ENCODE data around the gene TNFRSF4. TPM values are rescaled to one million over a fixed set of nuclear protein-coding genes. Genes with fewer than 3 reads are reported as not detected.

TNFRSF4 gene
- polyA plus RNA-seq, 6 donors from 2014 or later = 0.18 to 0.36 (median 0.32) TPM; not detected in 3

DNA sequence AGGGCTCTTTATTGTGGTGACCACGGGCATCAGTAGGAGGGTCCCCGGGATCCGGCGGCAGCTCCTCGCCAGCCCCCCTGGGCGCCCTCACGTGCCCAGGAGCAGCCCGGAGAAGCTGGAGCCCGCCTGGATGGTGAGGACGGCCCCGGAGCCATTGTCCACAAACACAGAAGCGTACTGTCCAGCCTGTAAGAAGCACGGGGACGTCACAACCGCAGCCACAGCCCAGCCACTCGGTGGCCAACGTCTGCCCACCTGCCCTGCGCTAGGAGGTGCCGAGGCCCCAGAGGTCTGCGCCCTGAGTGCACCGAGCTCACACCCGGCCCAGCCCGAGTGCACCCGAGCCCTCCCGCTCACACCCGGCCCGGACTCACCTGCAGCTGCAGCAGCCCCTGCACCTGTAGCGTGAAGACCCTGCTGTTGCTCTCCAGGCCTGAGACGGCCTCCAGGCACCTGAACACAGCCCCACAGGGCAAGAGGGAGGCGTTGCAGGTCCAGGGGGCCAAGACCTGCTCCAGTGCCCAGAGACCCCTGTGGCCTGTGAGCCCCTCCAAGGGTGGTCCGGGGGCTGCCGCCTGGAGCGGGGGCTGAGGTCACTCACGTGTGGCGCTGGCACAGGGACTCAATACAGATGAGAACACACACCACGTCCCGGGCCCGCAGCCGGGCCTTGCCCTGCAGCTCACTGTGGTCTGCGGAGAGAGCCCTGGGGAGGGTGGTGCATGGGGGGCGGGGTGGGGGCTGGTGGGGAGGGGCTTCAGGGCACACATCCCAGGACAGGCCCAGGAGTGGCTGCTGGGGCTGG lies 28.7 kb upstream of the TNFRSF4 start:
- Mint-ChIP-seq H3K4me1 (peaks cover 0 to 8% (median 0%) of the 10 kb centered on the region in 3 donors), H3K36me3 (no peaks in the 10 kb centered on the region), H3K9me3 (no peaks in the 10 kb centered on the region), H3K27me3 (peaks cover 0 to 17% (median 10%) of the 10 kb centered on the region in 3 donors), H3K27ac (no peak overlapping the region), H3K4me3 (no peak overlapping the region)
- DNase-seq (no peak), ATAC-seq (ENCODE audit: low read depth in 2 of 2) (no peak)

DNA sequence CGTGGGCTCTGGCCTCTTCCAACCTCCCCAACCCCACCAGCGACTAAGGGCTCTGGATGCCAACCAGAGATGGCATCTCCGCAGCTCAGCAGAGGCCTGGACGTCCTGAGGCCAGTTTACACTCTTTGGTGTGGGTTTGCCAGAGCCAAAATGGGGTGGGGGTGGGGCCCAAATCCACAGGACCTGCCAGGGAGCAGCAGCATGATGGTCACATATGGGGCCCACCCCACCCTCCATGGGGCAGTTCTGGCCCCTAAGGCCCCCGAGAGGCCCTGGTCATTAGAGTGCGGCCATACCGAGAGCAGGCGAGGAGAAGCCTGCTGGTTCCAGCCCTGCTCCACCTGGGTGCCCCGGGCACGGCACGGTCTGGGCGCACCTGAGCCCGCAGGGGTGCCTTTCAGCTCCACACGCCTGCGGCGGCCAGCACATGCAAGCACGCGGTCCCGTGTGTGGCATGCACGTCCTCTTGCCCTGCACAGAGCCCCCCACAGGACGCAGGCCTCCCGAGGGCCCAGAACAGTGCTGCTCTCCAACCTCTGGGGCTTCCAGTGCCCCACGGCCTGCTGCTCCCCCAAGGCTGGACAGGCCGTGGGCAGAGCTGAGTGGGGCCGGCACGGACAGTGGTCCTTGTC lies 27.8 kb upstream of the TNFRSF4 start:
- no peak overlapping the region for H3K4me3 Mint-ChIP-seq
- ATAC-seq (ENCODE audit: low read depth in 2 of 2) = no peak
- H3K27ac Mint-ChIP-seq = no peak overlapping the region
- no peak for DNase-seq
- H3K9me3 Mint-ChIP-seq = no peaks in the 10 kb centered on the region
- peaks cover 0 to 10% (median 0%) of the 10 kb centered on the region in 3 donors for H3K4me1 Mint-ChIP-seq
- H3K27me3 Mint-ChIP-seq = peaks cover 0 to 17% (median 10%) of the 10 kb centered on the region in 3 donors
- no peaks in the 10 kb centered on the region for H3K36me3 Mint-ChIP-seq

DNA sequence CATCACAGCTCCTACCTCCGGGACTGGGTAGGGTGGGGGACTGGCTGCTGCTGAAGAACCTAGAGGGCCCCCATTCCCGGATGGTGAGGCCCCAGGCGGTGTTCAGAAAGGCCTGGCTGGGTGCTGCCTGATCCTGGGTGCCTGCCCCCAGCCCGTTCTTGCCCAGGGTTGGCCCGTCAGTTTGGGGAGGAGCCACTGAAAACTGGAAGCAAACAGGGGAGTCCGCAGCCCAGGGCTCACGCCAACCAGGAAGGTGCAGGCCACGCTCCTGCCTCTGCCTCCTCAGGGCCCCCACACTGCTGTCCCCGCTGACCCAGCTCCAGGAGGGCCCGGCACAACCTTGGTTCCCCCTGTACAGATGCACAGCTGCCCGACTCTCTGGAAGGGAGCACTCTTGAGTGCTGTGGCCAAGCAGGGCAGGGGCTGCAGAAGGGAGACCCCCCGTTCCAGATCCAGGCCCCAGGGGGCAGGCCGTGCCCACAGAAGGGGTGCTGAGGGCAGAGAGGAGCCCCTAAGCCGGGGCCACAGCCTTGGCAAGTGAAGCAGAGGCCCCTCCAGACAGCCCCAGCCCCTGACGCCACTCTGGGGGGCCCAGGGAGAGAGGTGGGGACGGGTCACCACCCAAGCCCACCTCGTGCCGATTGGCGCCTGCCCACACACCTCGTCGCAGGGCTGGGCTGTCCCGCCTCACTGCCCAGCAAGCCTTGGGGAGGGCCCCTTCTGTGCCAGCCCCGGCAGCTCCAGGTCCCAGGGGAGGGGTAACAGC lies 27.1 kb upstream of the TNFRSF4 start:
- H3K36me3 Mint-ChIP-seq = no peaks in the 10 kb centered on the region
- H3K4me3 Mint-ChIP-seq = no peak overlapping the region
- no peak for DNase-seq
- peaks cover 0 to 17% (median 10%) of the 10 kb centered on the region in 3 donors for H3K27me3 Mint-ChIP-seq
- peaks cover 0 to 10% (median 0%) of the 10 kb centered on the region in 3 donors for H3K4me1 Mint-ChIP-seq
- no peaks in the 10 kb centered on the region for H3K9me3 Mint-ChIP-seq
- H3K27ac Mint-ChIP-seq = no peak overlapping the region
- ATAC-seq (ENCODE audit: low read depth in 2 of 2) = no peak

DNA sequence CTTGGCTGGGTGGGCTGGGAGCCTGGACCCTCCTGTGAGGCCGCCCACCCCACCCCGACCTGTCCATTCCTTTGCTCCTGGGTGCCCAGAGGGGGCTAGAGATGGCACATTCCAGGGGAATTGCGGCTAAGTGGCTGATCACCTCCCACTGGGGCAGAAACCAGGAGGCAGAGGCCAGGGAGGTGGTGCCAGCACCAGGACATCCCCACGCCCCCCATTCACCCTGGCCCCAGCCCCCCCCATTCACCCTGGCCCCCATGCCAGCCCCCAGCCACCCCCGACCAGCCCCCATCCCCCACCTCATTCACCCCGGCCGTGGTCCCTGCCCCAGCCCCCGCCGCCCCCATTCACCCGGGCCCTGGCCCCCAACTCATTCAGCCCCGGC lies 26.4 kb upstream of the TNFRSF4 start:
- H3K4me1 Mint-ChIP-seq = peaks cover 0 to 10% (median 0%) of the 10 kb centered on the region in 3 donors
- no peaks in the 10 kb centered on the region for H3K9me3 Mint-ChIP-seq
- ATAC-seq (ENCODE audit: low read depth in 2 of 2) (no peak), DNase-seq (no peak)
- no peaks in the 10 kb centered on the region for H3K36me3 Mint-ChIP-seq
- no peak overlapping the region for H3K4me3 Mint-ChIP-seq
- H3K27ac Mint-ChIP-seq = no peak overlapping the region
- H3K27me3 Mint-ChIP-seq = peaks cover 0 to 13% (median 10%) of the 10 kb centered on the region in 3 donors

DNA sequence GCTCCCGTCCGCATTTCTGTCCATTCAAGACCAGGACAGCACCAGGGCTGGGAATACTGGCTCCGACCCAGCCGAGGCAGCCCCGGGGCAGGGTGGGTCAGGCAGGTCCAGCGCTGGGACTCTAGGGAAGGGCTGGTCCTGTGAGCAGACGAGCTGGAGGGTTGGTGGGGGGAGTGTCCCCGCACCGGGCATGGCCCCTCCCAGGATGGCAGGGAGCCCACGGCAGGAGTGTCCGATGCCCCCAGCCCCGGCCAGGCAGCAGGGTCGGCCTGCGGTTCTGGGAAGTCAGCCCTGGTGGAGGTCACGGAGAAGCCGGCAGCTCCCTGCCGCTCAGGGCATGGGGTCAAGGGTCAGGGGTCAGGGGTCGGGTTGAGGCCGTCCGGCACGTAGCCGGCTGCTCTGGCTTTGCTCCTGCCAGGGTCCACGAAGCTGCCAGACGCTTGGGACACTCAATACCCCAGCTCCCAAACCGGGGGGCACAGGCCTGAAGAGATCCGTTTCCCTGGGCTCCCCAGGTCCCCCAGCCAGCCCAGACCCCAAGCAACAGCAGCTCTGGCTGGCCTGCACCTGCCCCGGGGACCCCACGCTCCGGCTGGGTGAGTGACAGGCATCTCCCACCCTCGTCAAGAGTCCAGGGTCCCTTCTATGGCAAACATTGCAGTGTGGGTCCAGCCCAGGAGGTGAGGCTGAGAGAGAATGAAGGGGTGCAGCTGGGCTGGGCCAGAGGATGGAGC lies 25.8 kb upstream of the TNFRSF4 start:
- Mint-ChIP-seq H3K27ac (no peak overlapping the region), H3K4me3 (no peak overlapping the region), H3K9me3 (no peaks in the 10 kb centered on the region), H3K4me1 (peaks cover 0 to 10% (median 2%) of the 10 kb centered on the region in 3 donors), H3K36me3 (no peaks in the 10 kb centered on the region), H3K27me3 (peaks cover 0 to 13% (median 10%) of the 10 kb centered on the region in 3 donors)
- no peak for DNase-seq
- ATAC-seq (ENCODE audit: low read depth in 2 of 2) = no peak

DNA sequence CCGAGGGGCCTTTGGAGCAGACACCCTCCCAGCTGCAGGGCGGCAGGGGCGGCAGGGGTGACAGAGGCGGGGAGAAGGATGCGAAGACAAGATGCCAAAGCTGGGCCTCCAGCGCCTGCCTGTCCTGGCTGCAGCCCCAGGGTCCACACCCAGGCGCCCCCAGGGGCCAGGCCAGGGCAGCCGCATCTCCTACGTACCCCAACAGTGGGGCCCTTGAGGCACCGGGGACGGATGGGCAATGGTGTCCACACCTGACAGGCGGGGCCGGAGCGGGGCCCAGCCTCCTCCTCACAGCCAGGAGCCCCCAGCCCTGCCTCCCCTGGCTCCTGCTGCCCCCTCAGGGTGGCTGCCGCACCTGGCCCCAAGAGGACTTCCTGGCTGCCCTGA lies 25.3 kb upstream of the TNFRSF4 start:
- Mint-ChIP-seq H3K27me3 (peaks cover 0 to 13% (median 10%) of the 10 kb centered on the region in 3 donors), H3K4me3 (no peak overlapping the region), H3K27ac (no peak overlapping the region), H3K9me3 (no peaks in the 10 kb centered on the region), H3K36me3 (no peaks in the 10 kb centered on the region), H3K4me1 (peaks cover under 1 to 15% (median 8%) of the 10 kb centered on the region in 3 donors)
- DNase-seq (no peak), ATAC-seq (ENCODE audit: low read depth in 2 of 2) (no peak)

DNA sequence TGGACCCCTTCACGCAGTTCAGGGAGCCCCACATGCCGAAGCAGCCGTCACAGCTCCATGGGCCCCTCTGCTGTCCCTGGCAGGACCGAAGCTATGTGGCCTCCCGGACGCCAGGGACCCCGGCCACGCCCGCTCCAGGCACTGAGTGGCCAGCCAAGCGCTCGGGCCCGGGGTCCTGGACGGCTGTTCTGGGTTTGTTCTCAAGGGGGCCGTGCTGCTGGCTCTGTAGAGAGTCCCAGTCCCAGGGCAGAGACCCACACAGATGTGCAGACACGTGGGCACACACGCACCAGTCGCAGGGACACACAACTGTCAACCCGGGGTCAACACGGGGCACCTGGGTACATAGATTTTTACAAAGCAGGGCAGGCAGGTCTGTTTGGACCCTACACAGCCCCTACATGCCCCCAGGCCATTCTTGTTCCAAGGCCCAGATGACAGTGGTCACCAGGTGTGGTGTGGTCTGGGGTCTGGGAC lies 24.8 kb upstream of the TNFRSF4 start:
- ATAC-seq (ENCODE audit: low read depth in 2 of 2) = no peak
- Mint-ChIP-seq H3K27me3 (peaks cover 0 to 13% (median 10%) of the 10 kb centered on the region in 3 donors), H3K4me1 (peaks cover 3 to 19% (median 12%) of the 10 kb centered on the region in 3 donors), H3K27ac (peak overlapping the region in 1 of 6 donors; percentile 41), H3K4me3 (peak overlapping the region in 1 of 8 donors; percentile 39), H3K9me3 (no peaks in the 10 kb centered on the region), H3K36me3 (no peaks in the 10 kb centered on the region)
- no peak for DNase-seq

DNA sequence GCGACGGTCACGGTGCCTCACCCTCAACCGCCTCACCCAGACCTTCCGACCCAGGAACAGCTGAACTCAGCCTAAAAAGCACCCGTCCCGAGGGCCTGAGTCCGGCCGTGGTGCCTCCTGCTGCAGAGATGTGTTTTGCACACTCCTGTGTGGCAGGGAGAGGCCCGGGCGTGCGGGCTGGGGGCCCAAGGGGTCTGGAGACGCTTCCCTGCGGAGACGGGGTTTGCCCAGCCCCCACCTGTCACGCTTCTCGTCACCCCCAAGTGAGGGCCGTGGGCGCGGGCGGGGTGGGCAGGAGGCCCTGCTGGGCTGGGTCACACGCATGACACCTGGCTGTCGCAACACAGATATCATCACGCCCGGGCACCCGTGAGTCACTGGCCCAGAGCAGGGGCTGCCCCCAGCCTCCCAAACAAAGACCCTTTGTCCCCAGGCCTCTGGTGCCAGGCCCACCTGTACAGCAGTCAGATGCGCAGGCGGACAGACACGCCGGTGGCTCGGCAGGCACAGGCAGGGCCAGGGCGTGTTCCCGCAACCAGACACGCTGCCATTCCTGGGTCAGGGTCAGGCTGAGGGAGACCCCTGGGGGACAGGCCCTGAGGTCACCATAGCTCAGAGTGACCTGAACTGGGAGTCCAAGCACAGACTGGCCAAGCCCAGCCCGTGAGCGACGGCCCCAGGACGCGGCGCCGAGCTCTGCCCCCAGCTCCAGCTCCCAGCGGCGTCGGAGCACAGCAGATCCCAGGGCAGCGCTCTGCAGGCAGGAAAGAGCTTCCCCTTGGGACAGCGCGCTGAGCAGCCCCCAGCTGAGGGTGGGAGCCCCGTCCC lies 24.1 kb upstream of the TNFRSF4 start:
- Mint-ChIP-seq H3K36me3 (no peaks in the 10 kb centered on the region), H3K27ac (peak overlapping the region in 2 of 6 donors; percentile 41 to 71), H3K4me3 (peak overlapping the region in 4 of 8 donors; percentile 9 to 66 (median 27)), H3K4me1 (peaks cover 7 to 19% (median 16%) of the 10 kb centered on the region in 3 donors), H3K27me3 (peaks cover 0 to 13% (median 10%) of the 10 kb centered on the region in 3 donors), H3K9me3 (no peaks in the 10 kb centered on the region)
- DNase-seq (peak; percentile 38), ATAC-seq (ENCODE audit: low read depth in 2 of 2) (peak; percentile 71)

DNA sequence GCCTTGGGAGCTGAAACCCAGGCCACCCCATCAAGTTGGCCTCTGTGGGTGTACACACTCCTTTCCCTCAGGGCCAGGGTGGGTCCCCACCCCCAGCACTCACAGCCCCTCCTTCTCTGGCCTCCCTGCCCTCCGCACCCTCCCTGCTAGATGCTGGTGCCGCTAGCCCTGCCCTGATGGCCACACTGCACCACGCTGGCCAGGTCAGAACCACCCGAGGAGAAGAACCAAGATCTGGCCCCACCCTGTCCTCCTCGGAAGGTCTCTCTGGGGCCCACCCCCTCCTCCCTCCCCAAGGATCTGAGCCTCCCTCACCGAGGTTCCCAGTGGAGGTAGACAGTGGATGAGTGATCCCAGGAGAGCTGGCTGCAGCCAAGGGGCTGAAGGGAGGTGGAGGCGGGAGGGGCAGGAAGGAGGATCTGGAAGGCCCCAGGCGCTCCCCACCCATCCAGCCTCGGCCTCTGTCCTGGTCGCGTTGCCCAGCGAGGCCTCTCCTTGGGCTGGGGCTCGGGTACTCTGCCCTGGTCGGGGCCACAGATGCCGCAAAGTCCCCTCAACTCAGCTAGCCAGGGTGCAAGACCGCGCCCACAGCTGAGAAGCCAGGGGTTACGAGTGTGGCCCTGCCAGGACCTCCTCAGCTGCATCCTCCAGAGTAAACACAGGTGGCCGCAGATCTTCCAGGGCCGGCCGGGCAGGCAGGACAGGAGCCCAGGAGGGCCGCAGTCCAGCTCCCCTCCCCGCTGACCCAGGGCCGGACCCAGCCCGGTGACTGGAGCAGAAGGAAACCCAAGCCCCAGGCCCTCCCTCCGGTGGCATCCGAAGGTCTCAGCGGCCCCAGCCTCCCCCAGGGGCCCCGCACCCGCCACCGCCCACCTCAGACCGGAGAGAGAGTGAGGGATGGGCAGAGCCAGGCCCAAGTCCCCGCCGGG lies 23.3 kb upstream of the TNFRSF4 start:
- Mint-ChIP-seq H3K4me1 (peaks cover 7 to 19% (median 16%) of the 10 kb centered on the region in 3 donors), H3K27me3 (peaks cover 0 to 13% (median 10%) of the 10 kb centered on the region in 3 donors), H3K9me3 (no peaks in the 10 kb centered on the region), H3K4me3 (peak overlapping the region in 4 of 8 donors; percentile 9 to 66 (median 36)), H3K36me3 (no peaks in the 10 kb centered on the region), H3K27ac (peak overlapping the region in 3 of 6 donors; percentile 24 to 71 (median 41))
- DNase-seq (no peak), ATAC-seq (ENCODE audit: low read depth in 2 of 2) (no peak)

DNA sequence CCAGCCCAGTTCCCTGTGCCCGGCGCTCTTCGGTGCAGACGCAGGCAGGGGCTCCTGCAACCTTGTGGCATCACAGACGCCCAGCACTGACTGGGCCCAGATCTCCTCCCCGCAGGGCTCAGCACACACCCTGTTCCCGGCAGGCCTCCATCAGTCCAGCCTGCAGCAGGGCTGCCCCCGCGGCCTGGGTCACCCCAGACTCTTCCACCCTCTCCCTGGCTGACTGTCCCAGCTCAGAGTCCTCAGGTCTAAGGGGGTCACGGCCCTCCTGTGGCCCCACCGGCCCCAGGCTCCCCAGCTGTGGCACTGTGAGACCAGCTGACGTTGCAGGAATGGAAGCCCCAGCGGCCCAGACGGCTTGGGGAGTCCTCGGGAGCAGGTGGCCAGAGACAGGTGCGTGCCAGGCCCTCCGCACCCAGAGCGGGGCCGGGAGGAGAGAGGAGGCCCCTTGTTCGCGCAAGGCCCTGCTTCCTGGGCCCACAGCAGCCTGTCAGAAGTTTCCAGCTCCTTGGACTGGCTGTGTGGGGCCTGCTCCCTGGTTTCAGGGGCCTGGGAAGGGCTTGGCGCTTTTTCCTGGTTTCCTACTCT lies 22.3 kb upstream of the TNFRSF4 start:
- no peak for ATAC-seq (ENCODE audit: low read depth in 2 of 2)
- Mint-ChIP-seq H3K4me3 (peak overlapping the region in 1 of 8 donors; percentile 33), H3K4me1 (peaks cover 7 to 19% (median 16%) of the 10 kb centered on the region in 3 donors), H3K9me3 (no peaks in the 10 kb centered on the region), H3K27me3 (peaks cover 0 to 13% (median 10%) of the 10 kb centered on the region in 3 donors), H3K27ac (no peak overlapping the region), H3K36me3 (no peaks in the 10 kb centered on the region)
- DNase-seq = no peak
